H9 (cell line): ENCODE measurements around the gene CDKN3. TPM values are rescaled to one million over a fixed set of nuclear protein-coding genes. Genes with fewer than 3 reads are reported as not detected.

Experiments used
- DNase-seq: peaks from one replicate; pipeline ENCODE4 v3.0.0-alpha.2; 2017
- H2AFZ ChIP-seq: one replicate; pipeline ENCODE4 v1.6.1; 2013; ENCODE audit warnings: mild to moderate bottlenecking, low read length, control low read depth, moderate library complexity
- H2AK5ac ChIP-seq: 2 replicates; pipeline ENCODE4 v1.6.1; 2013; ENCODE audit warnings: low read length, control low read depth, mixed read lengths; ENCODE audit not compliant: insufficient read length
- H2BK120ac ChIP-seq: one replicate; pipeline ENCODE4 v1.6.1; 2013; ENCODE audit warnings: low read depth, mild to moderate bottlenecking, low read length, control low read depth, inconsistent platforms; ENCODE audit not compliant: poor library complexity, severe bottlenecking
- H2BK12ac ChIP-seq: 2 replicates; pipeline ENCODE4 v1.6.1; 2013; ENCODE audit warnings: low read length, control low read depth, mixed read lengths, low read depth; ENCODE audit not compliant: insufficient read length
- H2BK15ac ChIP-seq: 2 replicates; pipeline ENCODE4 v1.6.1; 2013; ENCODE audit warnings: low read depth, low read length, control low read depth
- H2BK20ac ChIP-seq: one replicate; pipeline ENCODE4 v1.6.1; 2013; ENCODE audit warnings: low read depth, mild to moderate bottlenecking, low read length, control low read depth, inconsistent platforms; ENCODE audit not compliant: poor library complexity, severe bottlenecking
- H2BK5ac ChIP-seq: 2 replicates; pipeline ENCODE4 v1.6.1; 2013; ENCODE audit warnings: low read length, control low read depth, mixed read lengths; ENCODE audit not compliant: insufficient read length
- H3K14ac ChIP-seq: 2 replicates; pipeline ENCODE4 v1.6.1; 2013; ENCODE audit warnings: low read length, control low read depth; ENCODE audit not compliant: insufficient read depth
- H3K18ac ChIP-seq: 2 replicates; pipeline ENCODE4 v1.6.1; 2013; ENCODE audit warnings: low read depth, mild to moderate bottlenecking, mixed read lengths, low read length, control low read depth; ENCODE audit not compliant: insufficient read length
- H3K23ac ChIP-seq: 2 replicates; pipeline ENCODE4 v1.6.1; 2013; ENCODE audit warnings: low read length, control low read depth, mixed read lengths, low read depth; ENCODE audit not compliant: insufficient read length
- H3K23me2 ChIP-seq: 2 replicates; pipeline ENCODE4 v1.6.1; 2013; ENCODE audit warnings: low read depth, mild to moderate bottlenecking, mixed read lengths, low read length, control low read depth; ENCODE audit not compliant: insufficient read length, poor library complexity, severe bottlenecking
- H3K27ac ChIP-seq: 2 replicates; pipeline ENCODE4 v1.5.1; 2013; ENCODE audit warnings: low read length, control low read depth, mixed read lengths, low read depth; ENCODE audit not compliant: insufficient read length
- H3K27me3 ChIP-seq: 2 replicates; pipeline ENCODE4 v1.6.1; 2013; ENCODE audit warnings: low read length, control low read depth, inconsistent platforms; ENCODE audit not compliant: insufficient read depth
- H3K4ac ChIP-seq: 2 replicates; pipeline ENCODE4 v1.6.1; 2013; ENCODE audit warnings: low read depth, mild to moderate bottlenecking, control low read depth, inconsistent platforms, low read length, moderate library complexity
- H3K4me1 ChIP-seq: 2 replicates; pipeline ENCODE4 v1.6.1; 2013; ENCODE audit warnings: low read length, control low read depth, inconsistent platforms; ENCODE audit not compliant: insufficient read depth
- H3K4me2 ChIP-seq: 2 replicates; pipeline ENCODE4 v1.6.1; 2013; ENCODE audit warnings: low read length, control low read depth, mixed read lengths; ENCODE audit not compliant: insufficient read length, insufficient read depth
- H3K56ac ChIP-seq: 2 replicates; pipeline ENCODE4 v1.6.1; 2013; ENCODE audit warnings: low read depth, mild to moderate bottlenecking, mixed read lengths, low read length, control low read depth; ENCODE audit not compliant: insufficient read length
- H3K79me1 ChIP-seq: 2 replicates; pipeline ENCODE4 v1.6.1; 2013; ENCODE audit warnings: low read depth, mild to moderate bottlenecking, moderate library complexity, low read length, control low read depth, inconsistent platforms; ENCODE audit not compliant: insufficient read depth, poor library complexity, severe bottlenecking
- H3K79me2 ChIP-seq: 2 replicates; pipeline ENCODE4 v1.6.1; 2013; ENCODE audit warnings: low read length, control low read depth, inconsistent platforms; ENCODE audit not compliant: insufficient read depth
- H3K9ac ChIP-seq: 2 replicates; pipeline ENCODE4 v1.6.1; 2013; ENCODE audit warnings: low read length, control low read depth, mixed read lengths; ENCODE audit not compliant: insufficient read length; ENCODE audit errors: extremely low read depth
- H3K9me3 ChIP-seq: one replicate; pipeline ENCODE4 v1.6.1; 2013; ENCODE audit warnings: low read depth, low read length, inconsistent platforms; ENCODE audit not compliant: control insufficient read depth
- H3T11ph ChIP-seq: one replicate; pipeline ENCODE4 v1.6.1; 2013; ENCODE audit warnings: mild to moderate bottlenecking, low read length, control low read depth, inconsistent platforms
- H4K20me1 ChIP-seq: one replicate; pipeline ENCODE4 v1.6.1; 2013; ENCODE audit not compliant: control insufficient read depth, insufficient read length, insufficient read depth
- H4K5ac ChIP-seq: 2 replicates; pipeline ENCODE4 v1.6.1; 2013; ENCODE audit warnings: low read depth, mild to moderate bottlenecking, mixed read lengths, low read length, control low read depth; ENCODE audit not compliant: insufficient read length
- H4K8ac ChIP-seq: replicated peaks from 2 replicates; pipeline ENCODE4 v1.6.1; 2013; ENCODE audit warnings: low read length, control low read depth, mixed read lengths, low read depth; ENCODE audit not compliant: insufficient read length
- H4K91ac ChIP-seq: 2 replicates; pipeline ENCODE4 v1.6.1; 2013; ENCODE audit warnings: low read depth, mild to moderate bottlenecking, moderate library complexity, mixed read lengths, low read length, control low read depth; ENCODE audit not compliant: insufficient read length
- H3K27ac Mint-ChIP-seq, 3 experiments: 2 replicates in 2 of 3; 3 replicates in 1 of 3; pipeline ENCODE4 v1.8.0; 2020 to 2021; ENCODE audit warnings: mixed read lengths in 3 of 3, mild to moderate bottlenecking in 1 of 3, moderate library complexity in 1 of 3
- H3K27me3 Mint-ChIP-seq: 2 replicates; pipeline ENCODE4 v1.8.0; 2021; ENCODE audit warnings: low read depth, mild to moderate bottlenecking, moderate library complexity, mixed read lengths
- H3K36me3 Mint-ChIP-seq, 3 experiments: 2 replicates in 2 of 3; 3 replicates in 1 of 3; pipeline ENCODE4 v1.8.0; 2020 to 2021; ENCODE audit warnings: low read depth in 3 of 3, mixed read lengths in 3 of 3; ENCODE audit not compliant: insufficient read depth in 1 of 3
- H3K4me1 Mint-ChIP-seq, 2 experiments: 2 replicates each; pipeline ENCODE4 v1.8.0; 2020; ENCODE audit warnings: mixed read lengths in 2 of 2
- H3K4me3 Mint-ChIP-seq, 2 experiments: 2 replicates in 1 of 2; 3 replicates in 1 of 2; pipeline ENCODE4 v1.8.0; 2020 to 2021; ENCODE audit warnings: mild to moderate bottlenecking in 2 of 2, mixed read lengths in 2 of 2, moderate library complexity in 1 of 2
- H3K9me3 Mint-ChIP-seq, 2 experiments: 2 replicates in 1 of 2; 3 replicates in 1 of 2; pipeline ENCODE4 v1.8.0; 2020; ENCODE audit warnings: mild to moderate bottlenecking in 2 of 2, mixed read lengths in 2 of 2, moderate library complexity in 1 of 2
- WGBS: extraction: QIAGEN DNeasy Blood & Tissue Kit; methylation state at CpG from one replicate; pipeline ENCODE4 v1.1.7; 2013; ENCODE audit warnings: missing lambda C conversion rate, low lambda C conversion rate, mixed read lengths; ENCODE audit not compliant: insufficient read length; ENCODE audit errors: extremely low coverage; 5-methylcytosine and 5-hydroxymethylcytosine counted together
- total RNA-seq: library from RNA; stranded (reverse); gene quantifications from 2 replicates; pipeline ENCODE4 v1.2.1, GENCODE V29; 2021
- TF ChIP-seq, protein P1 (sequence below): fragments of 200-600 bp; sonication (generic); conservative IDR thresholded peaks from 3 replicates; pipeline ENCODE4 v1.8.0; 2021; ENCODE audit warnings: antibody characterized with exemption, mild to moderate bottlenecking

The CDKN3 gene
- total RNA-seq, 1 experiment from 2014 or later = 45.9 TPM

DNA sequence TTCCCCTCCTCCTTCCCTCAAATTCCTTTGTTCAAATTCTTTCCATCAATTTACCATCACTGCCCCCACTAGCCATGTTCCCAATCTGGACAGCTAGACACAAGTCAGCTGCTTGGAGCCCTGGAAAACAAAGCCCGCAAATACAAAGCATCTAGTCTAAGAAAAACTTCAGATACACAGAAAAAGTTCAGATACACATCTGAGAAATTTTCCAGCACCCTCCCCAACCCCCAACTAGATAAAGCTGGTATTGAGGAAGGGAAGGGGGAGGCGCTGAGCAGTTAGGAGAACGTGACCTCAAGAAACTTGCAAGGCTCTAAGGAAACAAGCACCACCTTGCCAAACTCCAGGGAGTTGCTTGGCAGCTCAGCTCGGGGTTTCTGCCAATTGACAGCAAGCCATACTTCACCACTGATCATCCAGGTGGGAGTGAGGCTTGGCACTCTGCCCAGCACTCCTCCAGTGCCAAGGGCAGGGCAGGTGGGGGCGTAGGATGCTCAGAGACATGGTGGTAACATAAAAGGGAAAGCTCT, 49.4 kb downstream of the CDKN3 start:
- TF ChIP-seq, protein P1, sequence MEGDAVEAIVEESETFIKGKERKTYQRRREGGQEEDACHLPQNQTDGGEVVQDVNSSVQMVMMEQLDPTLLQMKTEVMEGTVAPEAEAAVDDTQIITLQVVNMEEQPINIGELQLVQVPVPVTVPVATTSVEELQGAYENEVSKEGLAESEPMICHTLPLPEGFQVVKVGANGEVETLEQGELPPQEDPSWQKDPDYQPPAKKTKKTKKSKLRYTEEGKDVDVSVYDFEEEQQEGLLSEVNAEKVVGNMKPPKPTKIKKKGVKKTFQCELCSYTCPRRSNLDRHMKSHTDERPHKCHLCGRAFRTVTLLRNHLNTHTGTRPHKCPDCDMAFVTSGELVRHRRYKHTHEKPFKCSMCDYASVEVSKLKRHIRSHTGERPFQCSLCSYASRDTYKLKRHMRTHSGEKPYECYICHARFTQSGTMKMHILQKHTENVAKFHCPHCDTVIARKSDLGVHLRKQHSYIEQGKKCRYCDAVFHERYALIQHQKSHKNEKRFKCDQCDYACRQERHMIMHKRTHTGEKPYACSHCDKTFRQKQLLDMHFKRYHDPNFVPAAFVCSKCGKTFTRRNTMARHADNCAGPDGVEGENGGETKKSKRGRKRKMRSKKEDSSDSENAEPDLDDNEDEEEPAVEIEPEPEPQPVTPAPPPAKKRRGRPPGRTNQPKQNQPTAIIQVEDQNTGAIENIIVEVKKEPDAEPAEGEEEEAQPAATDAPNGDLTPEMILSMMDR = no peak
- Histone ChIP-seq H3K79me1 (no peaks in the 10 kb centered on the region), H3T11ph (no peak overlapping the region), H4K8ac (no peak overlapping the region), H3K4ac (no peak overlapping the region), H3K56ac (no peak overlapping the region), H4K20me1 (no peaks in the 10 kb centered on the region), H2AK5ac (no peak overlapping the region), H2BK120ac (no peak overlapping the region), H4K5ac (no peak overlapping the region), H2BK5ac (no peak overlapping the region), H2BK12ac (no peak overlapping the region), H3K79me2 (no peaks in the 10 kb centered on the region), H2AFZ (no peak overlapping the region), H3K27ac (no peak overlapping the region), H2BK20ac (no peak overlapping the region), H3K23ac (no peak overlapping the region), H3K14ac (no peak overlapping the region), H3K4me2 (no peak overlapping the region), H4K91ac (no peak overlapping the region), H3K9ac (no peak overlapping the region), H3K9me3 (no peaks in the 10 kb centered on the region), H3K27me3 (no peaks in the 10 kb centered on the region; the same call in 1 of the 2 replicates), H3K4me1 (no peaks in the 10 kb centered on the region; the same call in 1 of the 2 replicates), H3K18ac (no peak overlapping the region), H3K23me2 (no peaks in the 10 kb centered on the region), H2BK15ac (no peak overlapping the region)
- Mint-ChIP-seq H3K9me3 (no peaks in the 10 kb centered on the region), H3K27ac (no peak overlapping the region), H3K27me3 (no peaks in the 10 kb centered on the region), H3K4me3 (no peak overlapping the region), H3K36me3 (peaks cover 0 to 2% (median 0%) of the 10 kb centered on the region in 3 experiments; a peak in 1 of 7 replicates), H3K4me1 (peaks cover 9 to 14% of the 10 kb centered on the region in 2 experiments)
- no CpG with 5 or more reads among the region's 5 CpGs for WGBS
- no peak for DNase-seq
